GM19023 (cell line): Measurements from ENCODE around the gene TREX2.

ENCODE experiments used
- ATAC-seq: cut with Tn5 transposase; IDR thresholded peaks from one replicate; pipeline ENCODE4 v1.9.1; 2021; ENCODE audit warnings: mild to moderate bottlenecking, moderate library complexity; ENCODE audit not compliant: unreplicated experiment

TREX2 gene

GRCh38 chrX:153457136-153457825 is 11.4 kb upstream of the TREX2 start:
- ATAC-seq: no peak

- ATAC-seq: no peak
Observed at GRCh38 chrX:153456704-153457103, 10.8 kb upstream of the TREX2 start.

- ATAC-seq: no peak
Observed at GRCh38 chrX:153456161-153456560, 10.3 kb upstream of the TREX2 start.

- ATAC-seq: no peak
Observed at GRCh38 chrX:153455571-153455970, 9.7 kb upstream of the TREX2 start.

- ATAC-seq: no peak
Observed at GRCh38 chrX:153454901-153455550, 9.2 kb upstream of the TREX2 start.

GRCh38 chrX:153450949-153451277 is 5.1 kb upstream of the TREX2 start:
- ATAC-seq: no peak

GRCh38 chrX:153450114-153450948 is 4.5 kb upstream of the TREX2 start:
- no peak for ATAC-seq

GRCh38 chrX:153449368-153450113 is 3.7 kb upstream of the TREX2 start:
- ATAC-seq: no peak

- ATAC-seq: no peak
Observed at GRCh38 chrX:153448556-153449367, 2.9 kb upstream of the TREX2 start.

GRCh38 chrX:153447581-153447960 is 1.7 kb upstream of the TREX2 start:
- no peak for ATAC-seq

GRCh38 chrX:153446950-153447580 is 1.2 kb upstream of the TREX2 start:
- ATAC-seq: no peak

- no peak for ATAC-seq
Observed at GRCh38 chrX:153446636-153446936, 730 bp upstream of the TREX2 start.

GRCh38 chrX:153445106-153445855 is 575 bp downstream of the TREX2 start:
- no peak for ATAC-seq

- no peak for ATAC-seq
Observed at GRCh38 chrX:153444333-153445011, 1.4 kb downstream of the TREX2 start.

- ATAC-seq: no peak
Observed at GRCh38 chrX:153443476-153444332, 2.2 kb downstream of the TREX2 start.

- ATAC-seq: no peak
Observed at GRCh38 chrX:153442463-153442862, 3.4 kb downstream of the TREX2 start.

GRCh38 chrX:153441981-153442380 is 3.9 kb downstream of the TREX2 start:
- no peak for ATAC-seq

GRCh38 chrX:153441296-153441695 is 4.6 kb downstream of the TREX2 start:
- no peak for ATAC-seq
